GM19397 (cell line): Measurements from ENCODE around the gene VGF.
A peak's percentile ranks its signal among the peaks of the same experiment; 100 is the strongest.
"Not testable (repeated sequence)": the region's sequence is repeated elsewhere in the genome, so short reads cannot be mapped to it uniquely, and the experiment has no call there.

Experiments used
- ATAC-seq: cut with Tn5 transposase; IDR thresholded peaks from one replicate; pipeline ENCODE4 v1.9.1; 2021; ENCODE audit warnings: mild to moderate bottlenecking, moderate library complexity; ENCODE audit not compliant: unreplicated experiment

VGF gene

GRCh38 chr7:101165075-101165957 lies at the start of gene VGF:
Gene VGF (minus strand): TSS chr7:101165569. CDS start chr7:101164843, 726 bp downstream.
- ATAC-seq = peak; percentile 63

GRCh38 chr7:101212014-101212413 lies 46.6 kb upstream of the VGF start:
- no peak for ATAC-seq

GRCh38 chr7:101211501-101211900 lies 46.1 kb upstream of the VGF start:
- no peak for ATAC-seq

- no peak for ATAC-seq
These were observed 44.8 kb upstream of the VGF start for GRCh38 chr7:101210143-101210542.

- no peak for ATAC-seq
These were observed 43.4 kb upstream of the VGF start for GRCh38 chr7:101208794-101209193.

- no peak for ATAC-seq
These were observed 42.1 kb upstream of the VGF start for GRCh38 chr7:101207459-101207858.

GRCh38 chr7:101206665-101207042 lies 41.3 kb upstream of the VGF start:
- no peak for ATAC-seq

GRCh38 chr7:101205901-101206664 lies 40.7 kb upstream of the VGF start:
- ATAC-seq = no peak

- ATAC-seq = not testable (repeated sequence)
These were observed 38.7 kb upstream of the VGF start for GRCh38 chr7:101203740-101204738.

- ATAC-seq = no peak
These were observed 37.2 kb upstream of the VGF start for GRCh38 chr7:101202603-101202918.

GRCh38 chr7:101201695-101202602 lies 36.6 kb upstream of the VGF start:
- ATAC-seq = no peak

GRCh38 chr7:101200862-101201599 lies 35.7 kb upstream of the VGF start, which contains the start of gene MOGAT3:
Gene MOGAT3 (minus strand): TSS chr7:101201036. CDS start chr7:101200854, 182 bp downstream.
- ATAC-seq = no peak

GRCh38 chr7:101200504-101200861 lies 35.1 kb upstream of the VGF start:
- ATAC-seq = no peak

GRCh38 chr7:101199522-101199921 lies 34.2 kb upstream of the VGF start:
- ATAC-seq = not testable (repeated sequence)

GRCh38 chr7:101198476-101198875 lies 33.1 kb upstream of the VGF start:
- no peak for ATAC-seq

GRCh38 chr7:101197991-101198390 lies 32.6 kb upstream of the VGF start:
- no peak for ATAC-seq

GRCh38 chr7:101195884-101196283 lies 30.5 kb upstream of the VGF start:
- no peak for ATAC-seq

- ATAC-seq = no peak
These were observed 23.7 kb upstream of the VGF start for GRCh38 chr7:101189109-101189508.

GRCh38 chr7:101186844-101187428 lies 21.6 kb upstream of the VGF start:
- no peak for ATAC-seq
